SK-N-SH (cell line): ENCODE measurements around the gene ZRANB2. TPM values are rescaled to one million over a fixed set of nuclear protein-coding genes. Genes with fewer than 3 reads are reported as not detected.

Experiments
- CTCF ChIA-PET: fragments of 300-600, 350-600 bp; formaldehyde crosslinking; extraction: SDS; loops from one replicate; lab custom pipeline; 2021; lab: Yijun Ruan, JAX
- POLR2A ChIA-PET: fragments of 350-600 bp; sonication (Branson Sonifier 250); formaldehyde crosslinking; extraction: SDS; loops from one replicate; lab custom pipeline; 2020; ENCODE audit warnings: antibody characterized with exemption, inconsistent platforms; lab: Yijun Ruan, JAX
- DNase-seq: peaks from one replicate; pipeline ENCODE4 v3.0.0; 2012
- H2AFZ ChIP-seq: fragments of 200-600 bp; sonication (generic); 2 replicates; pipeline ENCODE4 v1.8.1; 2016; ENCODE audit warnings: antibody characterized with exemption, mild to moderate bottlenecking, low read depth
- H3F3A ChIP-seq: fragments of 200-600 bp; sonication (generic); replicated peaks from 2 replicates; pipeline ENCODE3; 2016; ENCODE audit warnings: antibody characterized with exemption, mild to moderate bottlenecking; ENCODE audit not compliant: insufficient read depth
- H3K27ac ChIP-seq, 2 experiments: fragments of 200-500 bp in 1 of 2; fragments of 200-600 bp in 1 of 2; sonication (Bioruptor generic) in 1 of 2; sonication (generic), shearing (Covaris generic) in 1 of 2; 2 replicates each; pipeline versions ENCODE4 v1.5.1 to v1.6.1; 2014 to 2016; ENCODE audit warnings: low read depth in 2 of 2, inconsistent platforms in 1 of 2, low read length in 1 of 2, mild to moderate bottlenecking in 1 of 2, mixed read lengths in 1 of 2
- H3K27me3 ChIP-seq: fragments of 200-600 bp; sonication (generic), shearing (Covaris generic); 2 replicates; pipeline ENCODE4 v1.6.1; 2016; ENCODE audit warnings: mixed run types; ENCODE audit not compliant: insufficient read depth
- H3K36me3 ChIP-seq, 2 experiments: fragments of 200-500 bp in 1 of 2; fragments of 200-600 bp in 1 of 2; sonication (Bioruptor generic) in 1 of 2; sonication (generic) in 1 of 2; replicated peaks in 1 of 2; 2 replicates each; pipeline versions ENCODE3 to v1.5.1; 2014 to 2016; ENCODE audit warnings: low read length in 1 of 2, mild to moderate bottlenecking in 1 of 2; ENCODE audit not compliant: insufficient read depth in 2 of 2, control insufficient read depth in 1 of 2
- H3K4me1 ChIP-seq, 2 experiments: fragments of 200-500 bp in 1 of 2; fragments of 200-600 bp in 1 of 2; sonication (Bioruptor generic) in 1 of 2; sonication (generic), shearing (Covaris generic) in 1 of 2; 2 replicates each; pipeline versions ENCODE4 v1.5.1 to v1.6.1; 2014 to 2016; ENCODE audit warnings: low read depth in 1 of 2, low read length in 1 of 2, mixed run types in 1 of 2; ENCODE audit not compliant: insufficient read depth in 2 of 2, control insufficient read depth in 1 of 2
- H3K4me2 ChIP-seq: fragments of 200-600 bp; sonication (generic), shearing (Covaris generic); 2 replicates; pipeline ENCODE4 v1.6.1; 2017; ENCODE audit warnings: mixed run types
- H3K4me3 ChIP-seq, 2 experiments: fragments of 200-500 bp in 1 of 2; fragments of 200-600 bp in 1 of 2; sonication (Bioruptor generic) in 1 of 2; sonication (generic), shearing (Covaris generic) in 1 of 2; 2 replicates each; pipeline versions ENCODE4 v1.5.1 to v1.8.1; 2014 to 2016; ENCODE audit warnings: low read depth in 2 of 2, inconsistent platforms in 1 of 2, low read length in 1 of 2, mild to moderate bottlenecking in 1 of 2, mixed read lengths in 1 of 2, moderate library complexity in 1 of 2
- H3K79me2 ChIP-seq: fragments of 200-600 bp; sonication (generic); 2 replicates; pipeline ENCODE4 v1.8.1; 2017; ENCODE audit warnings: mild to moderate bottlenecking; ENCODE audit not compliant: insufficient read depth
- H3K9ac ChIP-seq: fragments of 200-600 bp; sonication (generic); 2 replicates; pipeline ENCODE4 v1.6.1; 2017; ENCODE audit warnings: mixed run types
- H3K9me2 ChIP-seq: fragments of 200-600 bp; sonication (generic); 2 replicates; pipeline ENCODE4 v1.6.1; 2017; ENCODE audit warnings: mixed run types
- H3K9me3 ChIP-seq: fragments of 200-600 bp; sonication (generic); 2 replicates; pipeline ENCODE4 v1.6.1; 2017; ENCODE audit warnings: mixed run types, mild to moderate bottlenecking, moderate library complexity
- H4K20me1 ChIP-seq: fragments of 200-600 bp; sonication (generic); 2 replicates; pipeline ENCODE4 v1.6.1; 2017; ENCODE audit warnings: mild to moderate bottlenecking, mixed run types; ENCODE audit not compliant: insufficient read depth
- CTCF ChIP-seq: fragments of 200-600 bp; sonication (generic); IDR thresholded peaks from 2 replicates; pipeline ENCODE4 v1.6.1; 2017; ENCODE audit warnings: antibody characterized with exemption, mild to moderate bottlenecking, moderate library complexity
- EZH2phosphoT487 ChIP-seq: fragments of 200-600 bp; sonication (generic); IDR thresholded peaks from 2 replicates; pipeline ENCODE4 v1.6.1; 2017; ENCODE audit warnings: low read depth, mixed run types, mild to moderate bottlenecking, antibody characterized with exemption, moderate library complexity, borderline replicate concordance
- GABPA ChIP-seq: IDR thresholded peaks from 2 replicates; pipeline ENCODE4 v1.4.0; 2012; ENCODE audit warnings: low read depth, mild to moderate bottlenecking
- IRF3 ChIP-seq: fragments of 150-350 bp; IDR thresholded peaks from 2 replicates; pipeline ENCODE4 v1.6.1; 2016; ENCODE audit warnings: mild to moderate bottlenecking, low read depth, low read length
- JUND ChIP-seq: IDR thresholded peaks from 2 replicates; pipeline ENCODE4 v1.4.0; 2012
- MEF2A ChIP-seq: IDR thresholded peaks from 2 replicates; pipeline ENCODE4 v1.4.0; 2012; ENCODE audit warnings: low read depth, borderline replicate concordance
- MXI1 ChIP-seq: IDR thresholded peaks from 2 replicates; pipeline ENCODE4 v1.6.1; 2012; ENCODE audit warnings: mild to moderate bottlenecking, low read depth, low read length, improper control_type of control experiment
- POLR2AphosphoS5 ChIP-seq: IDR thresholded peaks from 2 replicates; pipeline ENCODE4 v1.6.1; 2012; ENCODE audit warnings: low read depth, low read length
- REST ChIP-seq: IDR thresholded peaks from 2 replicates; pipeline ENCODE4 v1.6.1; 2012; ENCODE audit warnings: mild to moderate bottlenecking, low read depth, low read length, moderate library complexity
- SIN3A ChIP-seq: IDR thresholded peaks from 2 replicates; pipeline ENCODE4 v1.6.1; 2012; ENCODE audit warnings: low read depth, mild to moderate bottlenecking, low read length, moderate library complexity, borderline replicate concordance
- SMC3 ChIP-seq: IDR thresholded peaks from 2 replicates; pipeline ENCODE4 v1.6.1; 2012; ENCODE audit warnings: low read depth, low read length, improper control_type of control experiment
- TEAD4 ChIP-seq: IDR thresholded peaks from 2 replicates; pipeline ENCODE4 v1.4.0; 2012; ENCODE audit warnings: mild to moderate bottlenecking, borderline replicate concordance; ENCODE audit not compliant: insufficient read depth
- USF1 ChIP-seq: IDR thresholded peaks from 2 replicates; pipeline ENCODE4 v1.4.0; 2012; ENCODE audit warnings: low read depth, borderline replicate concordance
- USF2 ChIP-seq: fragments of 150-350 bp; IDR thresholded peaks from 2 replicates; pipeline ENCODE4 v1.6.1; 2017; ENCODE audit warnings: antibody characterized with exemption, low read length, low read depth, borderline replicate concordance
- WGBS: methylation state at CpG from one replicate; pipeline ENCODE4 v1.1.6; 2017; ENCODE audit warnings: low lambda C conversion rate; 5-methylcytosine and 5-hydroxymethylcytosine counted together
- polyA plus RNA-seq, 3 experiments: library from polyadenylated mRNA; depleted of rRNA; stranded (reverse); fragments of >200 nt; gene quantifications; 2 replicates each; pipeline ENCODE4 v1.2.3, GENCODE V29; 2012

Gene ZRANB2
- polyA plus RNA-seq, 1 of the 3 experiments (the other 2 are of a cell fraction), result 45.2 TPM

GRCh38 chr1:71028981-71029380 lies 51.9 kb downstream of the ZRANB2 start (continued):
- TF ChIP-seq POLR2AphosphoS5 (no peak), SIN3A (no peak), TEAD4 (no peak), SMC3 (no peak), USF2 (no peak)

GRCh38 chr1:71027991-71028390 lies 52.8 kb downstream of the ZRANB2 start:
- Histone ChIP-seq H3K9me2 (no peaks in the 10 kb centered on the region), H3K27me3 (no peaks in the 10 kb centered on the region), H3K36me3 (no peaks in the 10 kb centered on the region), H4K20me1 (no peaks in the 10 kb centered on the region), H3K4me3 (no peak overlapping the region), H3K27ac (no peak overlapping the region), H3F3A (no peaks in the 10 kb centered on the region), H3K79me2 (no peaks in the 10 kb centered on the region), H2AFZ (no peak overlapping the region), H3K4me2 (no peak overlapping the region)
- WGBS, result 78% methylated on average over 7 of the region's 7 CpGs
- CTCF ChIA-PET, result no interaction called here
- TF ChIP-seq MEF2A (no peak), GABPA (no peak), MXI1 (no peak), IRF3 (no peak), SIN3A (no peak), REST (no peak), CTCF (no peak), USF1 (no peak), EZH2phosphoT487 (no peak), JUND (no peak)
- TF ChIP-seq, all 33 proteins: peak for 0
- DNase-seq, result no peak
- POLR2A ChIA-PET, result interaction anchor here (0.8 kb wide), 1 partner anchor 9 kb away, joined by 3 read pairs; no protein-coding TSS in a partner anchor
- H3K9me3 ChIP-seq, result no peaks in the 10 kb centered on the region
- peaks cover 0 to 22% of the 10 kb centered on the region in 2 experiments; a peak in 1 of 4 replicates for H3K4me1 ChIP-seq
- no peak overlapping the region for H3K9ac ChIP-seq
